ENCODE data around the gene CST7.

The CST7 gene

GRCh38 chr20:24913076-24913628, 35.9 kb upstream of the CST7 start:
- no peak for TF ChIP-seq REST (IDR thresholded peaks at IDR 0.05; ENCODE audit: insufficient read depth in 1 of 2, low read depth in 2 of 2, low read length in 2 of 2)
- no peak for TF ChIP-seq TAF1 (IDR thresholded peaks at IDR 0.05; ENCODE audit: borderline replicate concordance, insufficient read depth, low read length)
- no peak for TF ChIP-seq SIN3A (IDR thresholded peaks at IDR 0.05; ENCODE audit: borderline replicate concordance, insufficient read depth, low read length)
- TF ChIP-seq FOXP2 (optimal IDR thresholded peaks at IDR 0.05; ENCODE audit: borderline replicate concordance, extremely low read depth, extremely low read length, insufficient read depth): no peak
- no peak for TF ChIP-seq POLR2AphosphoS5 (IDR thresholded peaks at IDR 0.05; ENCODE audit: low read depth, low read length)

GRCh38 chr20:24914388-24915241, 34.5 kb upstream of the CST7 start:
- TF ChIP-seq POLR2AphosphoS5 (IDR thresholded peaks at IDR 0.05; ENCODE audit: low read depth, low read length): no peak
- no peak for TF ChIP-seq TAF1 (IDR thresholded peaks at IDR 0.05; ENCODE audit: borderline replicate concordance, insufficient read depth, low read length)
- no peak for TF ChIP-seq SIN3A (IDR thresholded peaks at IDR 0.05; ENCODE audit: borderline replicate concordance, insufficient read depth, low read length)
- TF ChIP-seq FOXP2 (optimal IDR thresholded peaks at IDR 0.05; ENCODE audit: borderline replicate concordance, extremely low read depth, extremely low read length, insufficient read depth): no peak
- no peak for TF ChIP-seq REST (IDR thresholded peaks at IDR 0.05; ENCODE audit: insufficient read depth in 1 of 2, low read depth in 2 of 2, low read length in 2 of 2)

- TF ChIP-seq SIN3A (IDR thresholded peaks at IDR 0.05; ENCODE audit: borderline replicate concordance, insufficient read depth, low read length) (no peak), TAF1 (IDR thresholded peaks at IDR 0.05; ENCODE audit: borderline replicate concordance, insufficient read depth, low read length) (no peak), REST (IDR thresholded peaks at IDR 0.05; ENCODE audit: insufficient read depth in 1 of 2, low read depth in 2 of 2, low read length in 2 of 2) (no peak), POLR2AphosphoS5 (IDR thresholded peaks at IDR 0.05; ENCODE audit: low read depth, low read length) (no peak), FOXP2 (optimal IDR thresholded peaks at IDR 0.05; ENCODE audit: borderline replicate concordance, extremely low read depth, extremely low read length, insufficient read depth) (no peak)
Measured at GRCh38 chr20:24915440-24915839, 33.6 kb upstream of the CST7 start.

GRCh38 chr20:24915892-24916291, 33.2 kb upstream of the CST7 start:
- TF ChIP-seq REST (IDR thresholded peaks at IDR 0.05; ENCODE audit: insufficient read depth in 1 of 2, low read depth in 2 of 2, low read length in 2 of 2) (no peak), POLR2AphosphoS5 (IDR thresholded peaks at IDR 0.05; ENCODE audit: low read depth, low read length) (no peak), TAF1 (IDR thresholded peaks at IDR 0.05; ENCODE audit: borderline replicate concordance, insufficient read depth, low read length) (no peak)

Data from PFSK-1 (cell line).